Muscle of leg (tissue), 11 donors: ENCODE results near the gene ZNF789. TPM values are rescaled to one million over a fixed set of nuclear protein-coding genes. Genes with fewer than 3 reads are reported as not detected.

ENCODE experiments used
- DNase-seq: peaks from one replicate; pipeline ENCODE4 v3.0.0; 2013
- H3K27ac ChIP-seq: one replicate; pipeline ENCODE4 v1.5.1; 2013; ENCODE audit warnings: mild to moderate bottlenecking, low read length, control low read depth
- H3K27me3 ChIP-seq: one replicate; pipeline ENCODE4 v1.6.1; 2013; ENCODE audit warnings: low read length; ENCODE audit not compliant: control insufficient read depth, insufficient read depth
- H3K36me3 ChIP-seq: one replicate; pipeline ENCODE4 v1.6.1; 2013; ENCODE audit warnings: low read length; ENCODE audit not compliant: control insufficient read depth, insufficient read depth
- H3K4me1 ChIP-seq: one replicate; pipeline ENCODE4 v1.6.1; 2013; ENCODE audit warnings: low read length; ENCODE audit not compliant: control insufficient read depth, insufficient read depth
- H3K4me3 ChIP-seq: one replicate; pipeline ENCODE4 v1.5.1; 2013; ENCODE audit warnings: low read length, control low read depth
- H3K9me3 ChIP-seq: replicated peaks from 2 replicates; pipeline ENCODE4 v1.6.1; 2013; ENCODE audit warnings: low read depth, low read length; ENCODE audit not compliant: control insufficient read depth
- WGBS: methylation state at CpG from one replicate; pipeline ENCODE4 v1.1.5; 2013; ENCODE audit warnings: missing lambda C conversion rate; ENCODE audit not compliant: insufficient coverage; 5-methylcytosine and 5-hydroxymethylcytosine counted together
- polyA plus RNA-seq, 8 donors: library from polyadenylated mRNA; unstranded; fragments of 120-200 nt; gene quantifications; one replicate each; pipeline versions ENCODE4 v1.2.1 to v1.2.3, GENCODE V29; 2013; ENCODE audit warnings: inconsistent platforms in 1 of 8, low replicate concordance in 1 of 8; ENCODE audit not compliant: insufficient read length in 8 of 8, insufficient read depth in 1 of 8
- total RNA-seq: library from RNA; stranded (reverse); fragments of 120-200 nt; gene quantifications from one replicate; pipeline ENCODE4 v1.2.4, GENCODE V29; 2013

Gene ZNF789
- total and polyA plus RNA-seq, 9 donors, result 14.8 to 53.8 (median 22.0) TPM

DNA sequence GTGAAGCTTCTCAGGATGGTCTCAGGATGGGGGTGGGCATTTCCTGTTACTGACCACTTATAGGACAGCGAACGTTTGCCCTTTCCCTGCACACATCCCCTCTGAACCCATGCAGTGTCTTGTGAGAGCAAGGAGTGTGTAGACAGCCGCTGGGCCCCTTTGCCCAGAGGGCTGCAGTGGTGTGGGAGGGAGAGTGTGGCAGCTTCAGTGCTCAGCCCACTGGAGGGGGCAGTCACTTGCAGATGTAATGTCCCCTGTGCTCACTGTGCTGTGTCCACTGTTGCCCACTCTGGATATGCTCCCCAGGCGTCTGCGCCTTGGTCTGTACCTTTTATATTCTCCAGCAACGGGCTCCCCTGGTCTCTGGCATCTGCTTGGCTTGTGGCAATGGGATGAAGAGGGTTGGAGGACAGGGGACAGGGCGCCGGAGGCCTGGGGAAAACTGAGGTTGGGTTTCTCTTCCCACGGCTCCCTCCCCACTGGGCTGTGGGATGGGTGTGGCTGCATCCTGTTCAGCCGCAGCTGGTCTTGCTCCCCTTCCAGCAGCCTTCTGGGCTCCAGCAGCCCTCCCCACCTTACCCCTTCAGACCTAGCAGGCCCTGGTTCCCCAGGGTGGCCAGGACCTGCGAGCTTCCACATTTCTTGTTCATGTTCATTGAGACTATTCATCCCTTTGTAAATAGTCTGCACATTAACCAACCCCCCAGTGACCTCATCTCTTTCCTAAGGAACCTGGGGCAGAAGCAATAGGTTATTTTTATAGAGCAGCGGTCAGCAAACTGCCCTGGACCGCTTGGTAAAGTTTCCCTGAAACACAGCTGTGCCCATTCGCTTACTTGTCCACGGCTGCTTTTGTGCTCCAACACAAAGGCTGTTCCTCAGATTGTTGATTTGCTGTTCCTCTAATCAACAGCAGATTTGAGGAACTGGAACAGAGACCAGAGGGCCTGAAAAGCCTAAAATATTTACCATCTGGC, 6.1 kb downstream of the ZNF789 start:
- peak overlapping the region; percentile 65 for H3K27ac ChIP-seq
- no peaks in the 10 kb centered on the region for H3K27me3 ChIP-seq
- 57% methylated on average over 5 of the region's 15 CpGs for WGBS
- DNase-seq, result peak; percentile 56
- H3K9me3 ChIP-seq, result no peaks in the 10 kb centered on the region
- H3K36me3 ChIP-seq, result peaks cover 33% of the 10 kb centered on the region
- H3K4me1 ChIP-seq, result peaks cover 11% of the 10 kb centered on the region
- no peak overlapping the region for H3K4me3 ChIP-seq

DNA sequence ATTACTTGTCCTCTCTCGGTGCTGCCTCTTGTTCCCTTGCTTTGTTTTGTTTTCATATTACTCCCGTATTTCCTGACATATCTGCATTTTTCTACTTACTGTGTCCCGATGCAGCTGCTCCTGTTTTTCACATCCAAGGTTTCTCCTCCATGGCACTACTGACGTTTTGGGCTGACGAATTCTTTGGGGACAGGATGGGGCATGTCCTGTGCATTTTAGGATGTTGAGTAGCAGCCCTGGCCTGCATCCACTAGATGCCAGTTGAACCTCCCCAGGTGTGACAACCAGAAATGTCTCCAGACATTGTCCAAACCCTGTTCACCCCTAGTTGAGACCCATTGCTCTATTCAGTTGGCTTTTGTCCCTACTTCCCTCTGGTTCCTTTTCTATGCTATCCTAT, 12.4 kb downstream of the ZNF789 start:
- H3K4me1 ChIP-seq, result no peaks in the 10 kb centered on the region
- DNase-seq, result no peak
- no peak overlapping the region for H3K27ac ChIP-seq
- H3K36me3 ChIP-seq, result peaks cover 14% of the 10 kb centered on the region
- WGBS, result 88% methylated on average over 2 of the region's 5 CpGs
- no peak overlapping the region for H3K4me3 ChIP-seq
- peaks cover 2% of the 10 kb centered on the region for H3K9me3 ChIP-seq
- no peaks in the 10 kb centered on the region for H3K27me3 ChIP-seq

DNA sequence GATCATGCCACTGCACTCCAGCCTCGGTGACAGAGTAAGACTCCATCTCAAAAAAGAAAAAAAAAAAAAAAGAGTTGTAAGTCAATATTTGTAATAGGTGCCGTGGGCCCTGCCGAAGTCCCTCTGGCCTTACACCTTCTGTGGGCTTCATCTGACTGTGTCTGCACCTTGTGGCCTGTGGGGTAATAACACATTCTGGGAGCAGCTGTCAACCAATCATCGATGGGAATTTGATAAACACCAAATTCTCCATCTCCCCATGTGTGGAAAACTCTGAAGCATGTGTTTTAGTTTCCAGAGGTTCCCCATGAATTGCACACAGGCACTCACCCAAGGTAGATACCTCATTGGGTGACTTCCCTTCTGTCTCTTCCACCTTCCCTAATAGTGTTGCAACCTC, 16.5 kb downstream of the ZNF789 start:
- no peak overlapping the region for H3K4me3 ChIP-seq
- no peak for DNase-seq
- no peaks in the 10 kb centered on the region for H3K4me1 ChIP-seq
- H3K9me3 ChIP-seq, result peaks cover 16% of the 10 kb centered on the region
- H3K27me3 ChIP-seq, result no peaks in the 10 kb centered on the region
- 100% methylated on average over 2 of the region's 4 CpGs for WGBS
- no peak overlapping the region for H3K27ac ChIP-seq
- peaks cover 17% of the 10 kb centered on the region for H3K36me3 ChIP-seq

DNA sequence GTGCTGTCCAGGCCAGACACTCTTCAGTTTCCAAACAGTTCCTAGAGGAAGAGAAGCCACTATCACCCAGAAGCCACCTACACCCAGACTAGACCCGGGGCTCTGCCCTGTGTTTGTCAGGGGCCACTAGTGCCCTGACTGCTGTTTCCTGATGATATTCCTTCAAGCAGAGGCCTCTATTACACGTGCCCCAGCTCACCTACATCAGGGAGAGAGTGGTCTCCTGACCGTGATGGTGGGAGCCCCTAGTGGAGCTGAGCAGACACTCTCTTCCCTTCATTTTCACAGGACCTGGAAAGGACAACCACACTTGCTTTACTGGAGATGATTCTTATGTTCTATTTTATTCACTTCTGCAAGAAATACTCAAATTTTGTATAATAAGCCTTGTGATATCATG, 18.2 kb downstream of the ZNF789 start:
- H3K27me3 ChIP-seq, result no peaks in the 10 kb centered on the region
- H3K9me3 ChIP-seq, result peaks cover 21% of the 10 kb centered on the region
- WGBS, result 88% methylated on average over 1 of the region's 3 CpGs
- H3K27ac ChIP-seq, result no peak overlapping the region
- no peak overlapping the region for H3K4me3 ChIP-seq
- no peaks in the 10 kb centered on the region for H3K4me1 ChIP-seq
- no peak for DNase-seq
- peaks cover 25% of the 10 kb centered on the region for H3K36me3 ChIP-seq

DNA sequence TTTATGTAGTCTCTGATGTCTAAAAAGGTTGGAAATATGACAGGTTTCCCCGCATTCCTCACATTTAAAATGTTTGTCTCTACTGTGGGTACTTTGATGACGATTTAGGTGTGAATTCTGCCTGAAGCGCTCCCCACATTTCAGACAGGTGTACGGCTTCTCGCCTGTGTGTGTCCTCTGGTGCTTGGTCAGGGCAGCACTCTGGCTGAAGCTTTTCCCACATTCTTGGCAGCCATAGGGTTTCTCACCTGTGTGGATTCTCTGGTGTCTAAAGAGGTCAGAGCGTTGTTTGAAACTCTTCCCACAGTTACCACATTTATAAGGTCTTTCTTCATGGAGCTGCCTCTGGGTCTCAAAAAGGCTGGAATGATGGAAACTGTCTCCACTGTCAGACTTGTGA, 21.1 kb downstream of the ZNF789 start:
- WGBS, result 98% methylated on average over 5 of the region's 6 CpGs
- Histone ChIP-seq H3K27me3 (no peaks in the 10 kb centered on the region), H3K9me3 (peaks cover 20% of the 10 kb centered on the region), H3K4me3 (no peak overlapping the region), H3K4me1 (peaks cover 7% of the 10 kb centered on the region), H3K27ac (no peak overlapping the region), H3K36me3 (peaks cover 49% of the 10 kb centered on the region)
- no peak for DNase-seq

DNA sequence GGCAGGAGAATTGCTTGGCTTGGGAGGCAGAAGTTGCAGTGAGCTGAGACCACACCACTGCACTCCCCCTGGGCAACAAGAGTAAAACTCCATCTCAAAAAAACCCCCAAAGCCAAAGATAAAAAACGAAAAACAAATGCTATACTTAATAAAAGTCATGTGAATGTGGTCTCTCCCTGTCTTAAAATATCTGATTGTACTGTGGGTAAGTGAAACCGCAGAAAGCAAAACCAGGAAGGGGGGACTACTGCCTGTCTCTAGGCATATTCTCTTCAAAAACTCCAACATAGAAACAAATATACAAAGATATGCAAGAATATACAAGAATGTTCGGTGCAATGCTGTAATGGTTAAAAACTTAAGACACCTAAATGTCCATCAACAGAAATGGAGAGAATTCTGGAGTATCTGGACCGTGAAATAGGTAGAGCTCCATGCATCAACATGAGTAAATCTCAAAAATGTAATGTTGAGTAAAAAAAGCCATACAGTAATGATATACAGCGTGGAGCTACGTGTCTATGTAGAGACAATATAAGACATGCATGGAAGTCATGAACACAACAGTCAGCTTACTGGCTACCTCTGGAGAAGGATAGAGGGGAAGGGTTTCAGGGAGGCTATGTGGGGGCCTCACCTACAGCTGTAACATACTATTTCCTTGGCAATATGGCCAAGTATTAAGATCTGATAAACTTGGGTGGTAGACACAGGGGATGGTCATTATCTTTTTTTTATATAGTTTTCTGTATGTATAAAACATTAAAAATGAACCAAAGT, 25.3 kb downstream of the ZNF789 start:
- Histone ChIP-seq H3K4me1 (peaks cover 14% of the 10 kb centered on the region), H3K36me3 (peaks cover 45% of the 10 kb centered on the region), H3K27me3 (no peaks in the 10 kb centered on the region), H3K27ac (no peak overlapping the region), H3K9me3 (peaks cover 14% of the 10 kb centered on the region), H3K4me3 (no peak overlapping the region)
- DNase-seq, result no peak
- no CpG with 5 or more reads among the region's 6 CpGs for WGBS

DNA sequence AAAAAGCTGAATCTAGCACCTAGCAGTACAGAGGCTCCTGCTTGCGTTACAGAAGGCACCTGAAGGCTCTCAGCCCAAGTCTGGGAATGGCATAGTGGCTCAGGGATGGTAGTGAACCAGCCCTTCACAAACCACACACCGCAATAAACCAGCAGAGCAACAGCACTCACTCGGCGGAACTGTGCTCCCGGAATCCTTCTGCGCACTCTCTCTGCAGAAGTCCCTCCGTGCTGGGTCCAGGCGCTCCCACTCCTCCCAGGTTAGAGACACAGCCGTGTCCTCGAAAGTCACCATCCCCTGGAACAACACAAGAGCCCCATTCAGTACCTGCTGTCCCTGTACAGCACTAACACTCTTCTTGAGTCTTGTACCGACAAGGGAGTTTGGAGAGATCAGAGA, 25.9 kb downstream of the ZNF789 start:
- Histone ChIP-seq H3K4me1 (peaks cover 14% of the 10 kb centered on the region), H3K27ac (no peak overlapping the region), H3K27me3 (no peaks in the 10 kb centered on the region), H3K9me3 (peaks cover 13% of the 10 kb centered on the region), H3K4me3 (peak overlapping the region; percentile 97), H3K36me3 (peaks cover 41% of the 10 kb centered on the region)
- no peak for DNase-seq
- 90% methylated on average over 4 of the region's 11 CpGs for WGBS

DNA sequence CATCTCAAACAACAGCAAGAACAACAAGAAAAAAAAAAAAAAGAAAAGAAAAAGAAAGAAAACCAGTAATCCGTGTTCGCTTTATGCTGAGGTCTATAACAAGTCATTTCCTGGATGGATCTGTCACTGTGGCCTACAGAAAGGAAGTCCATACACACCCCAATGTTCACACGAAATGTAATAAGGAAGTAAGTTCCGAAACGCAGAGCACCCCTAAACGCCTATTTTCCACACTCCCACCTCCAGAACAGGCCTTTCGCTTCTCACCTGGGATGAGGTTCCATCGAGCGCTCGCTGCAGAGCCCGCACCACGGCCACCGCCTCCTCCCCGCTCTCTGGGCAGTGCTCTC, 26.7 kb downstream of the ZNF789 start:
- Histone ChIP-seq H3K27me3 (no peaks in the 10 kb centered on the region), H3K4me3 (peak overlapping the region; percentile 97), H3K4me1 (peaks cover 18% of the 10 kb centered on the region), H3K9me3 (peaks cover 5% of the 10 kb centered on the region), H3K36me3 (peaks cover 33% of the 10 kb centered on the region), H3K27ac (peak overlapping the region; percentile 97)
- DNase-seq, result peak; percentile 27
- WGBS, result 0% methylated on average over 8 of the region's 14 CpGs

DNA sequence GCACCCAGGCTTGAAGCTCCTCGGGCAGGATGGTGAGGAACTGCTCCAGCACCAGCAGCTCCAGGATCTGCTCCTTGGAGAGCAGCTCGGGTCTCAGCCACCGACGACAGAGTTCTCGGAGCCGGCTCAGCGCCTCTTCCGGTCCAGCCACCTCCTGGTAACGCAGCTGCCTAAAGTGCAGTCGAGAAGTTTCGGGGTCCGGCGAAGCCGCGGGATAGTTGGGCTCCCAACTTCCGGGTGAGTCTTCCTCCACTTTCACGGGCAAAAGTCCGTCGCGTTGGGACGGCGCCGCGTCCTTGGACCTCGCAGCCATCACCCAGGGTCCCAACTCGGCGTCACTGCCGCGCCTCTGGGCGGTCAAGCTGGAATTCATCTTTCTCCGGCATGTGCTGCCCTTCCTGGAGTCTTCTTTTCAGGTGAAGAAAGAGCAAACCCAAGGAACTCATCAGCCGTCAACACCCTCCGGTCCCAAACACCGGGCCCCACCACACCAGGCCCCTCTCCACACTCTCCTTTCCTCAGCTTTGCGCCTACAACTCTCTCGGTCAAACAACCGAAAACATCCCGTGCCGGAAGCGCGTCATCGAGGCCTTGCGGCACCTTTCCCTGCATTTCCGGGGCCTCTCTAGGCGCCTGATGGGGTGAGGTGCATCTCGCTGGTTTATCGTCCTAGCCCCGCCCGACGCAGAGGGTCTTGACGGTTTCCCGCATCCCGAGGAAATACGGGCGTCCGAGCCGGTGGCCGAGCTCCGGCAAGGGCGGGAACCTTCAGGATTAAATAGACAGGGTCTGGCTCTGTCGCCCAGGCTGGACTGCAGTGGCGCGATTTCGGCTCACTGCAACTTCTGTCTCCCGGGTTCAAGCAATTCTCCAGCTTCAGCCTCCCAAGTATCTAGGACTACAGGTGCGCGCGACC, 27.3 kb downstream of the ZNF789 start, which contains the start of gene ZNF394:
Gene ZNF394, minus strand, starts transcription at position 561 of the 916 bp plus-strand sequence. Its CDS starts 188 bp downstream, at position 373.
- 0% methylated on average over 64 of the region's 68 CpGs for WGBS
- H3K36me3 ChIP-seq, result peaks cover 29% of the 10 kb centered on the region
- DNase-seq, result peak; percentile 98
- H3K9me3 ChIP-seq, result no peaks in the 10 kb centered on the region
- H3K27me3 ChIP-seq, result no peaks in the 10 kb centered on the region
- H3K4me1 ChIP-seq, result peaks cover 18% of the 10 kb centered on the region
- H3K4me3 ChIP-seq, result peak within 1 kb of the TSS; percentile 97
- peak within 1 kb of the TSS; percentile 97 for H3K27ac ChIP-seq
